Activated CD8-positive, alpha-beta memory T cell treated with anti-CD3 and anti-CD28 coated beads for 36 hours (primary cell): ENCODE results near the gene PDP2. TPM values are rescaled to one million over a fixed set of nuclear protein-coding genes. Genes with fewer than 3 reads are reported as not detected.
"Not testable (repeated sequence)": the region's sequence is repeated elsewhere in the genome, so short reads cannot be mapped to it uniquely, and the experiment has no call there.

Source experiments
- CTCF ChIA-PET: fragments of 350-600 bp; sonication (Branson Sonifier 250); formaldehyde crosslinking; loops from one replicate; lab custom pipeline; 2021; ENCODE audit warnings: antibody characterized with exemption; lab: Charles Lee
- POLR2A ChIA-PET: fragments of 350-600 bp; sonication (Branson Sonifier 250); formaldehyde crosslinking; loops from one replicate; lab custom pipeline; 2021; ENCODE audit warnings: antibody characterized with exemption; lab: Charles Lee
- total RNA-seq, 2 experiments: library from RNA; stranded (reverse); gene quantifications; one replicate each; pipeline ENCODE4 v1.2.3, GENCODE V29; 2021

The PDP2 gene
- total RNA-seq, 2 experiments from 2014 or later, result 28.9 to 30.4 TPM

DNA sequence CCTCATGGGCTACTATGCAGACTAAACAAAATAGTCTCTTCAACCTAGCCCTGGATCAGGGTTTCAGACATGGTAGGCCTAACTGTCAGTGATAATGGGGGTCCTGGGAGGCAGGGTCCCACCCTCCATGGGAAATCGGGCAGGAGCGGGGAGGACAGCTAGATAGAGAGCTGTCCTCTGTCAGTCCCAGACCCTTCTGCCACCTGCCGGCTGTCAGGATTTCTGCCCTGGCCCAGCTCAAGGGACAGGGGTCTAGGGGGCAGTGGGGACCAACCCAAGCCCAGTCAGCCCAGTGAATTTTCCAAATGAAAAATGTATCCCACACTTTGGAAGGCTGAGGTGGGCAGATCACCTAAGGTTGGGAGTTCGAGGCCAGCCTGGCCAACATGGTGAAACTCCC, 30.8 kb upstream of the PDP2 start:
- CTCF ChIA-PET, result interaction anchor here (0.9 to 5.2 kb wide), 3 partner anchors 16 to 19 kb away, joined by 3 to 27 read pairs (median 4); partner anchors contain the start of gene NAE1
- POLR2A ChIA-PET, result no interaction called here

DNA sequence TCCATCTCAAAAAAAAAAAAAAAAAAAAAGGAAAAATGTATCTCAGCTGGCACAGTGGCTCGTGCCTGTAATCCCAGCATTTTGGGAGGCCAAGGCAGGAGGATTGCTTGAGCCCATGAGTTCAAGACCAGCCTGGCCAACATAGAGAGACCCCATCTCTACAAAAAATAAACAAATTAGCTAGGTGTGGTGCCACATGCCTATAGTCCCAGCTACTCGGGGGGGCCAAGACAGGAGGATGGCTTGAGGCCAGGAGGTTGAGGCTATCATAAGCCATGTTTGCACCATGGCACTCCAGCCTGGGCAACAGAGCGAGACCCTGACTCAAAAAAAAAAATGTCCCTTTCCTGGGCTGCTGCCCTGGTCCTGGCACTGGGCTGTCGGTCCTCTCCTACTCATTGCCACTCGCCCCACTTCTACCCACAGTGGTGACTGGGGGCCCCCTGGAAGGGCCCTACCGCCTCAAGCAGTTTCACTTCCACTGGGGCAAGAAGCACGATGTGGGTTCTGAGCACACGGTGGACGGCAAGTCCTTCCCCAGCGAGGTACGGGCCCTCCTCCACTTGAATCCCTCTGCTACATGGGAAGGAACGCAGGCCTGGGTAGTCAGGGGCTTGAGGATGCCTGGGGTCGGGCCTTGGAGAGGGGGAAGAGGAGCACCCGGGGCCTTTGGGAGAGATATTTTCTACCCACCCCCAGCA, 30.1 kb upstream of the PDP2 start:
- POLR2A ChIA-PET, result interaction anchor here (0.7 kb wide), 1 partner anchor 25 kb away, joined by 12 read pairs; no protein-coding TSS in a partner anchor

DNA sequence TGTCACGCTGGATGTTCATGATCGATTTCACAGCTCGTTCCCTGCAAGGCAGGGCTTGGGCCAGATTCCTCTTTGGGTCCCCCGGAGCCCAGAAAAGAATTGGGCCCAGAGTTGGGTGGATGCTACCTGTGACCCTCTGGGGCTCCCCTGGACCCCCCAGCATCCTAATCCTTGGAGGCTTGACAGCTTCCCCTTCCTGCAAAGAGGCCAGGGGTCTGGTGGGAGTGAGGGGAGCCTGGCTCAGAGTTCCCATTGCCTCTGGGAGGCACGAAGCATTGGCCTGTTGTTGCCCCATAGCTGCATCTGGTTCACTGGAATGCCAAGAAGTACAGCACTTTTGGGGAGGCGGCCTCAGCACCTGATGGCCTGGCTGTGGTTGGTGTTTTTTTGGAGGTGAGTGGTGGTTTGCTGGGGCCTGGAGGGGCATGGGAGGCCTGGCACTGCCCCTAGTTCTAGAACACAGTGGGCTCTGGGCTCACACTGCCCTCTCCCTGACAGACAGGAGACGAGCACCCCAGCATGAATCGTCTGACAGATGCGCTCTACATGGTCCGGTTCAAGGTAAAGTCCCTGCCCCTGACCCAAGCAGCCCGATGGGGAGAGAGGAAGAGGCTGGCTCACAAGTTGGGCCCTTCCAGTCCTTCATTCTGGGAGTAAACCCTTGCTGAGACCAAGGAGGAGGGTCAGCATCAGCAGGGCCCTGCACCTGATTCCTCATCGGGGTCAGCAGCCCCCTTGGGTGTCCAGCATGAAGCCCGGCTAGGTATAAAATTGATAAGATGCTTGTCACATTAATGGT, 28.9 kb upstream of the PDP2 start:
- CTCF ChIA-PET, result interaction anchor here (0.5 to 0.8 kb wide), 2 partner anchors 16 to 110 kb away, joined by 3 to 4 read pairs; no protein-coding TSS in a partner anchor
- POLR2A ChIA-PET, result interaction anchor here (0.7 kb wide), 1 partner anchor 21 kb away, joined by 3 read pairs; the partner anchor contains the start of gene NAE1

More for the DNA sequence above, 30.1 kb upstream of the PDP2 start:
- CTCF ChIA-PET, result no interaction called here

DNA sequence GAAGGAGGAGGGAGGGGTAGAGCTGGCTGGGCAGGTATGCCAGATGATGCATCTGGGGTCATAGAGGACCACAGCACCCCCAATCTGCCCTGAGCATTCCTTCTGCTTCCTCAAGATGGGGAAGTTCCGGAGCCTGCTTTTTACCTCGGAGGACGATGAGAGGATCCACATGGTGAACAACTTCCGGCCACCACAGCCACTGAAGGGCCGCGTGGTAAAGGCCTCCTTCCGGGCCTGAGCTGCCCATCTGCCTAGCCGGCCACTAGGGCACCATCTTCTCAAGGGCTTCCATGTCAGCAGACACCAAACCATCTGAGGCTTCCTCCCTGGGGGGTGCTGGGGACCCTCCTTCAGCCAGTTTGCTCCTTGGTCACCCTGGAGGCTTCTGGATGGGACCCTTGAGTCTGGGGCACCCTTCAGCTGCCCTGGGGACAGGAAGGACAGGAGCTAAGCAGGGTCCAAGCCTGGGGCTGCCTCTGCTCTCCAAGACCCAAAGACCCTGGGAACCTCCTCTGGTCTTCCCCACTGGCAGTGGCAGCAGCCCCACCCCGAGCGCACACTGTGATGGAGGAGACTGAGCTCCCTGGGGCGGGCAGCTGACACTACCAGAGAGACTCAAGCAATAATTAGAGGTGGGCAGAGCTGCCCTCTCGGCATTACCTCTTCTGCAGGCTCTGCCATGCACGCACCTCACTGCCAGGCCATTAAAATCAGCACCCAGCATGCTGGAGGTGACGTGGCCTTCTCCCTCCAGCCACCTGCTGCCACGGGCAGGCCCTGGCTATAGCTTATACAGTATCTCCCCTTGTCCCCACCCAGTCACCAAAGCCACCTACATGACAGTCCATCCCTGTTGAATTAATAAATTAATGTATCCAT, 26.8 kb upstream of the PDP2 start:
- ChIA-PET CTCF (interaction anchor here (1.5 kb wide), 1 partner anchor 23 kb away, joined by 5 read pairs; the partner anchor contains the start of gene NAE1), POLR2A (no interaction called here)

DNA sequence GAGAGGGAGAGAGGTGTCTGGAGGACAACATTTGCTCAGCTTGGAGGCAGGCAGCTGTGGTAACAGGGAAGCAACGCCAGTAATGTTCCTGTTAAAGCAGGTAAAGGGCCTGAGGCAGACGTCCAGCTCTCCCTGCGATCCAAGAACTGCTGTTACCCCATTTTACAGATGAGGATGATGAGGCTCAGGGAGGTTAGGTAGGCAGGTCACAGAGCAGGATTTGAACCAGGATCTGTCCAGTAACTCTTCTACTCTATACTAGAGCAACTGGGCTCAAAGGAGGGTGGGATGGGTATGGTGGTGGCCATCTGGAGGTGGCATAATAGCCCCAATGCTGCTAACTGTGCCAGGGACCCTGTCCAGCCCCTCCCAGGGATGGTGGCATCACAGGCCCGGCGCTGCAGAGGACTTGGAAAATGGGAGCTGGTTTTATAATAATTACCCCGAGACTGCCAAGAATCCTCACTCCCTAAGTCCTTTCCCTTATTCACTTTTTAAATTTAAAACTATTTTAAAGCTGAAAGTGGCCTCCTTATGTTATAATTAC, 24.1 kb upstream of the PDP2 start:
- POLR2A ChIA-PET, result no interaction called here
- CTCF ChIA-PET, result interaction anchor here (0.5 to 2.2 kb wide), 3 partner anchors 11 to 180 kb away, joined by 3 to 12 read pairs (median 5); partner anchors contain the start of gene NAE1

DNA sequence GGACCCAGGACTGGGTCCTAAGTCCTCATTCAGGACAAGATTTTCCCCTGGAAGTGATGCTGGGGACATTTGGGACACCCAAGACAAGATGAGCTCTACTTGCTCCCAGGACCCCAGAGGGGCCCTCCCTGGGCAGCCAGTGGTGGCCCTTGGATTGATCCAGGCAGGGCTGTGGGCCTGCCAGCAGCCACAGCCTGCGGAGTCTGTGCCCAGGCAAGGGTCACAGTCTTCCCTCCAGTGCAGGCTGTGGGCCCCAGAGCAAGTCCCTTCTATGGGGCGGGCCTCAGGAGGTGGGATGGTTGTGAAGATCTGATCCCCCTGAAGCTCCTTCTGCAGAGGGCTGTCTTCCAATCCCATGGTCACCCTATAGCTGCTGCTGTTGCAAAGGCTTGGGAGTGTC, 23.5 kb upstream of the PDP2 start:
- ChIA-PET CTCF (interaction anchor here (0.5 to 2.2 kb wide), 3 partner anchors 11 to 181 kb away, joined by 3 to 12 read pairs (median 5); partner anchors contain the start of gene NAE1), POLR2A (no interaction called here)

DNA sequence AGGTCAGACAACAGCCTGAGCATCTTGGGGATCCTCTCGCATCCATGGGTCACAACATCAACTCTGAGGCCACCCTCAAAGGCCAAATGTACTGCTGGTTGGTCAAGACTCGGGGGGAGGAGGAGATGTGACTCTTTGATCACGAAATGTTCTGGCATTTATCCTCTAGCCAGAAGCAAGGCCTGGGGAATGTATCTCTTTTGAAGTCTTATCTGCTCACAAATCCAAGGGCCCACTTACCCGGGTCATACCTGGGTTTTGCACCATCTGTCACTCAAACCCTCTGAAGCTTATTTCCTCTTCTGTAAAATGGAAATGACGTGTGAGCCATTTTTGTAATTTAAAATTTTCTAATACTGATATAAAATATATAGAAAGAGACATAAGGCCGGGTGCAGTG, 22.9 kb upstream of the PDP2 start:
- POLR2A ChIA-PET, result interaction anchor here (0.7 kb wide), 1 partner anchor 73 kb away, joined by 4 read pairs; no protein-coding TSS in a partner anchor
- CTCF ChIA-PET, result interaction anchor here (1.6 to 2.2 kb wide), 2 partner anchors 10 to 27 kb away, joined by 5 to 12 read pairs; partner anchors contain the start of gene NAE1

DNA sequence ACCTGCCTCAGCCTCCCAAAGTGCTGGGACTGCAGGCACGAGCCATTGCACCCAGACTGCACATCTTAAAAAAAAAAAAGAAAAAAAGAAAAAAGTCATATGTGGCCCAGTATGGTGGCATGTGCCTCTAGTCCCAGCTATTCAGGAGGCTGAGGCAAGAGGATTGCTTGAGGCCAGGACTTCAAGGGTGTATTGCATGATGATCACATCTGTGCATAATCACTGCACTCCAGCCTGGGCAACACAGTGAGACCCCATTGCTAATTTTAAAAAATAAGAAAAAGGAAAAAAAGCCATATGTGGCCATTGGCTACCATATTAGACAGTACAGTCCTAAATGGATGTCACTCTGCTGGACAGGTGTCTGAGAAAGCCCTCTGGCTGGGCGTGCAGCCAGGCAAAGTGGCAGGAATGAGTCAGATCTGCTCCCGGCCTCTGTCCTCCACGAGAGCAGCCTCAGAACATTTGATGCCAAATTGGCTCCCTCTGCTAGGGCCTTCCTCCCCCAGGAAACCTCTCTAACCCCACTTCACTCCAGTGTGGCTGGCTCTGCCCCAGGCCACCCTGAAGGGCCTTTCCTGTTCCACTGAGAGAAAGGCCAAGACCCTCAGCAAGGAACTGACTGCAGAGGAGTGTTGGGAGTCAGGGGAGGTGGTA, 21.4 kb upstream of the PDP2 start:
- ChIA-PET CTCF (interaction anchor here (1.2 kb wide), 2 partner anchors 9 to 28 kb away, joined by 4 to 5 read pairs; partner anchors contain the start of gene NAE1), POLR2A (no interaction called here)

DNA sequence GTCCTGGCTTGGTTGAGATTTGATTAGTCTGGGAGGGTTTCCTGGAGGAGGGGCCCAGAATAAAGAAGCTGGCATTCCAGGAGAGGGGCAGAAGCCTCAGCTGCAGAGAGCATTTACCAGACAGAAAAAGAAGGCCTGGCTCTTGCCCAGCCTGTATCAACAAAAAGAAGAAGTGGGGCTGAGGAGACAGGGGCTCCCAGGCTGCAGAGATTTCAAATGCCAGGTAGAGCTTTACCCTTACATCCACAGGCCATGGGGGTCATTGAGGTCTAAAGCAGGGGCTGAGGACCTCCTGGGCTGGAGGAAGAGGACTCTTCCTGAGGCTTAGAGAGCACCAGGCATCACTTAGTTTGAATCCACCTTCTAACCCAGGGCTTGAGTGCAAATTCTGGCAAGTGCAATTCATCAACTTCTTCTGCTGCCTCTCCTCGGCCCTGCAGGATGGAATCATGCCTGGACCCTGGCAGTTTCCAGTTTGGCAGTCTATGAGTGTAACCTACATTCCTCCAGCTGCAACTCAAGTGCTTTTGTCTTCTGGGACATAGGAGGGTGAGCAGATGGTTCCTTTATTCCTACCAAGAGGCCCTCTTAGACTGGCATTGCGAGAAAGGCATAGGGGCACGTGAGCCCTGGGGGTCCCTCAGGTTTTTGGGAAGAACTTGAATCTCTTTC, 20.8 kb upstream of the PDP2 start:
- POLR2A ChIA-PET, result no interaction called here
- CTCF ChIA-PET, result interaction anchor here (1.2 kb wide), 1 partner anchor 8 kb away, joined by 5 read pairs; no protein-coding TSS in a partner anchor

DNA sequence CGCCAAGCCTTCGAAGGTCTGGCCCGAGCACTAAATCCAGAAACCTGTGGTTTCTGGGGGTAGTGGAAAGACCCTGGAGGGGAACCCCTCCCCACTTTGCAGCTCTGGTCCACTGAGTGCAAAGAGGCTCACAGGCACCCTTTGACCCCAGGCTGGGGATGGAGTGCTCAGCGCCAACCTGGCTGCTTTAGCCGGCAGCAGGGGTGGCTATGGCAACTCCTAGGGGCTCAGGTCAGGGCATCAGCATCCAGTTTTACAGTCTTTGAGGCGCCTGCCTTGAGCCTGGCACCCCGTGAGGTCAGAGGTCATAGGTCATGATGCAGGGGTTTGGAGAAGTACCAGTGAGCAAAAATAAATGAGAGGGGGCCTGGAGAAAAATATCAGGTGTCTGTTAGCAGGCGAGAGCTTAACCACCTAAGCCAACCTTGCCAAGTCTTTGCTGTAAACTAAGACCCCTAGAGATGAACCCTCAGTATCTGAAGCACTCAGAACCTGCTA, 18.2 kb upstream of the PDP2 start:
- POLR2A ChIA-PET, result no interaction called here
- CTCF ChIA-PET, result interaction anchor here (1.3 kb wide), 1 partner anchor 11 kb away, joined by 3 read pairs; no protein-coding TSS in a partner anchor

DNA sequence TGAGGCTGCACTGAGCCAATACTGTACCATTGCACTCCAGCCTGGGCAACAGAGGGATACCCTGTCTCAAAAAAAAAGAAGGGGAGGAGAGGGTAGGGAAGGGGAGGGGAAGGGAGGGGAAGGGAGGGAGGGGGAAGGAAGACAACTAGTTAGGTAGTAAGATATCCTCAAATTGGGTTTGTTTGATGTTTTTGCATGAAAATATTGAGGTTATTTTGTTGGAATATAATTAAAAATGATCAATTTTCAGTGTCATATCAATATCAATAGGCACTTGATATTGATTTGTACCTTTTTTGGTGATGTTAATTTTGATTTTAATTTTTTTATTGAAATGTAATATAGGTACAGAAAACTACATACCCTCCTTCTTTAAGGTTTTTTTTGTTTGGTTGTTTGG, 16.6 kb upstream of the PDP2 start:
- POLR2A ChIA-PET, result no interaction called here
- CTCF ChIA-PET, result interaction anchor here (1.4 kb wide), 1 partner anchor 33 kb away, joined by 4 read pairs; the partner anchor contains the start of gene NAE1

DNA sequence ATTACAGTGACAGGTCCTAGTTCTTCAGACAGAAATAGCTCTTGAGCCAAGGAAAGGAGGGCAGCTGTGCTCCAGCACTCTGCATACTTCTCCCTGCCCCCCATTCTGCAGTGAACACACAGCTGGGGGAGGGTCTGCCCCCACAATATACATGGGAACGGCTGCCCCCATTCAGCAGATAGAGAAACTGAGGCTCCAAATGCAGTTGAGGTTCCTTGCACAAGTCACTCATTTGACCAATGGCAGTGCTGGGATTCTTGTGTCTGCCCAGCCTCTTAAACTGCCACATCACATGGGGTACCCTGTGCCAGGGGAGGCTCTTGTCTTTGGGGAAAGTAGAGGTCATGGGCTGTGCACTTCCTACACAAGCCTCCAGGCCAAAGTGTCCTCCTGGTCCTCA, 10.9 kb upstream of the PDP2 start:
- CTCF ChIA-PET, result interaction anchor here (2.0 to 4.7 kb wide), 3 partner anchors 39 to 124 kb away, joined by 6 to 62 read pairs (median 34); partner anchors contain the start of gene NAE1
- POLR2A ChIA-PET, result no interaction called here

DNA sequence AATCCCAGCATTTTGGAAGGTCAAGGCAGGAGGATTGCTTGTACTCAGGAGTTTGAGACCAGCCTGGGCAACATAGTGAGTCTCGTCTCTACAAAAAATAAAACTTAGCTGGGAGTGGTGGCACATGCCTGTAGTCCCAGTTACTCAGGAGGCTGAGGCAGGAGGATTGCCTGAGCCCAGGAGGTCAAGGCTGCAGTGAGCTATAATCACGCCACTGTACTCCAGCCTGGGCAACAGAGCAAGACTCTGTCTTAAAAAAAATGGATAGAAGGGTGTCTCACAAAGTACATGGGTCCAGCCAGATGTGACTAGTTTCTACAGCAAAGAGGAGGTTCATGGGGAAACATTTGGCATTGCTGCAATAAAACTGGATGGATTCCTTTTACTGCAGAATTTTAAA, 9.0 kb upstream of the PDP2 start:
- POLR2A ChIA-PET, result not testable (repeated sequence)
- CTCF ChIA-PET, result interaction anchor here (1.3 to 4.3 kb wide), 2 partner anchors 37 to 41 kb away, joined by 3 to 34 read pairs; partner anchors contain the start of gene NAE1

DNA sequence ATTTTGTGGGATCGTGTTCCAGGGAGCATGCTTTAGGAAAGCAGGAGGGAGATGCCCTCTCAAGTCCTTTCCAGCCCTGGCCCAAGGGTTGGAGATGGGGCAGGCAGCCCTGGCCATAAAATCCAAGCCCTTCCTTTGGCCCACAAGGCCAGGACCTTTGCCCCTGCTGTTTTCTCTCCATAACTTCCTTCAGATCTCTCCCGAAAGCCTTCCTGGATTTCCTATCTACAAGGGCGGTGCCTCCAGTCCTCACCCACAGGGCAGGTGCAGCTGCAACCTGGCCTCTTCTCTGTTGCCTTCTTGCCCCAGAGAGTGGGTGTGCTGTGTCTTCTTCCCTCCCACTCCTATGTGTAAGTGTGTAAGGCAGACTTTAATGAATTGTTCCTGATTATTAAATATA, 8.5 kb upstream of the PDP2 start:
- CTCF ChIA-PET, result interaction anchor here (1.2 to 4.3 kb wide), 3 partner anchors 19 to 41 kb away, joined by 3 to 34 read pairs (median 3); partner anchors contain the start of gene NAE1
- POLR2A ChIA-PET, result no interaction called here

DNA sequence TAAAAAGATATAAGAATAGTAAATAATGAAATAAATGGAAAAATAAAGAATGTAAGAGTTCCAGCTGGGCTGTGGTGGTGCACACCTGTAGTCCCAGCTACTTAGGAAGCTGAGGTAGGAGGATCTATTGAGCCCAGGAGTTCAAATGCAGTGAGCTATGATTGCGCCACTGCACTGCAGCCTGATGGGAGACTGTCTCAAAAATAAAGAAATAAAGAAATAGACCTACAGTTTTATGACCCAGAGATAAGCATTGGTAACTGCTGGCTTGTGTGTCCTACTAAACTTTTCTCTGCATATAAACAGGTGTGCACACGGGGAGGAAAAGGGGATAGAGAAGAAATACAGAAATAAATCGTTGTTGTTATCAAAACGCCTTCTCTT, 7.8 kb upstream of the PDP2 start:
- CTCF ChIA-PET, result interaction anchor here (0.8 to 4.3 kb wide), 10 partner anchors 10 to 120 kb away, joined by 3 to 34 read pairs (median 3); partner anchors contain the start of gene NAE1

DNA sequence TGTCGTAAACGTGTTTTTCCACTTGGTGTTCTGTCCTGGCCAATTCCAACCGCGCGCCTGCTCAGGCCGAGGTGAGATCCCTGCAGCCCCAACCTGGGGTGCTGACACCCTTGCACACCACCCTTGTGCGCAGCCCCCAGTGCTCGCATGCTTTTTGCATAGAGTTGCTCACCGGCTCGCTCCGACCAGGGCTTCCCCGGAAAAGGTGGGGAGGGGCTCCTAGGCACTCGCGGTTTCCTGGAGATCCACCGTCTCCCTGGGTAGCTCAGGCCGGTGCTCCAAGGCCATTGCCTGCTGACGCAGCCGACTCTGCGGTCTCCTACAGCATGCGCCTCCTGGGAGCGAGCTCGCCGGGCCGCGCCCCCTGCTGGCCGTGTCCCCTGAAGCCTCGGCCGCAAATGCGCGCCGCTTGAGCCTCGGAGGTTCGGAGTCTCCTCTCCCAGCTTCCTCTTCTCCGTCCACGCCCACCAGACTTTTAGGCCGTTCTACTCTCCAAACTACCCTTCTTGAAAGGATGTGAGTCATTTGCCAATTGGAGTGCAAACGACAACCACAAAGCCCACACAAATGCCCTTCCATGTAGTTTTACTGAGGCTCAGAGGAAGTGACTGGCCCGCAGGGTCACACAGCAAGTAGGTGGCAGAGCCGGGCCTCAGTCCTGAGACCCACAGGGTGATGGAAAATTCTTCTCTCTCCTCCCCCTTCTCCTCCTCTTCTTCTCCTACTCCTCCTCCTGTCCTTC, 7.2 kb upstream of the PDP2 start:
- ChIA-PET POLR2A (interaction anchor here (0.8 to 1.3 kb wide), 2 partner anchors 42 to 60 kb away, joined by 4 to 12 read pairs; partner anchors contain the start of gene NAE1), CTCF (interaction anchor here (0.8 to 4.3 kb wide), 10 partner anchors 9 to 121 kb away, joined by 3 to 34 read pairs (median 3); partner anchors contain the start of gene NAE1)

More for the DNA sequence above, 7.8 kb upstream of the PDP2 start:
- POLR2A ChIA-PET, result interaction anchor here (0.8 to 1.3 kb wide), 2 partner anchors 42 to 61 kb away, joined by 4 to 12 read pairs; partner anchors contain the start of gene NAE1
